Right renal cortex interstitium (tissue), 3 donors: ENCODE results near the gene C6orf58. TPM values are rescaled to one million over a fixed set of nuclear protein-coding genes. Genes with fewer than 3 reads are reported as not detected.
A peak's percentile ranks its signal among the peaks of the same experiment; 100 is the strongest.
"Not testable (repeated sequence)": the region's sequence is repeated elsewhere in the genome, so short reads cannot be mapped to it uniquely, and the experiment has no call there.

Source experiments
- DNase-seq, 3 donors: peaks; one replicate each; pipeline ENCODE4 v3.0.0-alpha.2; 2013; ENCODE audit warnings: low read depth in 3 of 3, low spot score in 2 of 3
- polyA plus RNA-seq, 3 donors: library from polyadenylated mRNA; unstranded; fragments of 120-200 nt; gene quantifications; one replicate each; pipeline ENCODE4 v1.2.1, GENCODE V29; 2013; ENCODE audit not compliant: insufficient read length in 3 of 3

Gene C6orf58
- polyA plus RNA-seq, 3 donors = 0.82 to 2.1 (median 1.3) TPM

DNA sequence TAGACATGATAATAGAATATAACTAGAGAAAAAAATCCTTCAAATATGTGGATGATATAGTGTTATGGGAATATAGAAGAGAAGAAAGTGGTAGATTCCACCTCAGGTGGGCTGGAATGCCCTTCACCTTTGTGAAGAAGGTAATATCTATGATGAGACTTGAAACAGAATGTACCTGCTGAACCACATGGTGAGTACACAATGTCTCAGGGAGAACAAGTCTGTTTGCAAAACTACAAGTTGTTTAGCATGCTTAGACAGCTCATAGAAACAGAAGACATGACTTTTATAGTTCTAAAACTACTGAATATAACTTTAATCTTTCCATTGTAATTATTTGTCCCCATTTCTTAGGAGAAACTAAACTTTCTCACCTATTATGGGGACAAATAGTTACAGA lies 12.2 kb downstream of the C6orf58 start:
- DNase-seq = no peak

DNA sequence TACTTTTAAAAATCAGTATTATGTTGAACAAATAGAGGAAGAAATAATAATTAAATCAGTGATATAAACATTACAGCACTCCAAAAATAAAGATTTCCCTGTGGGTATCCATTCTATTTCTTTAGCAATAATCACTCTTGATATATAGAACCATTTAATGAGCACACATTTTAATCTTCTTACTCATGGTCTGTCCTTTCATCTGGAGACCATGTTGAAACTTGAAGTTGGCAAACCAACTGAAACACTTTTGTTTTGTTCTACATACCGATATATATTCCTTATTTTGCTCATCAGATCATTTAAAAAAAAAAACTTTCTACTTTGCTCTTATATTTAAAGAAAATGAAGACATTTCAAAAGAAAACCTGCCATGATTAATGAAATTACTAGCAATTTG lies 13.4 kb downstream of the C6orf58 start:
- no peak for DNase-seq

DNA sequence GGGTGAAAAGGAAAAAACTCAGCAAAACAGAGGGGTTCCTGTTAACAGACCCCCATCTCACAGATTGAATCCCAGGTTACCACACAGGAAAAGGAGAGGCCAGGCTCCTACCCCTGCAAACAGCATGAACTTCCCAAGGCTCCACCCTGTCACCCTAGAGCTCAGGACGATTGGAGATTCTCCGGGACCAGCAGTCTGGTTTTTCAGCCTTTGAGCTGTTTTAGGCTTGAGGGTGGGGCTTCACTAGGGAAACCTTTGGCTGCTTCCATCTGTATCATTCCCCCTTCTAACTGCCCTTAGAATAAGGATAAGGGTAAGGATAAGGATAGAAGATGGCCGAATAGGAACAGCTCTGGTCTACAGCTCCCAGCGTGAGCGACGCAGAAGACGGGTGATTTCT lies 16.0 kb downstream of the C6orf58 start:
- DNase-seq = no peak

DNA sequence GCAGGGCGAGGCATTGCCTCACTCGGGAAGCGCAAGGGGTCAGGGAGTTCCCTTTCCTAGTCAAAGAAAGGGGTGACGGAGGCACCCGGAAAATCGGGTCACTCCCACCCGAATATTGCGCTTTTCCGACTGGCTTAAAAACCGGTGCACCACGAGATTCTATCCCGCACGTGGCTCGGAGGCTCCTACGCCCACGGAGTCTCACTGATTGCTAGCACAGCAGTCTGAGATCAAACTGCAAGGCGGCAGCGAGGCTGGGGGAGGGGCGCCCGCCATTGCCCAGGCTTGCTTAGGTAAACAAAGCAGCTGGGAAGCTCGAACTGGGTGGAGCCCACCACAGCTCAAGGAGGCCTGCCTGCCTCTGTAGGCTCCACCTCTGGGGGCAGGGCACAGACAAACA lies 16.5 kb downstream of the C6orf58 start:
- DNase-seq = not testable (repeated sequence)

DNA sequence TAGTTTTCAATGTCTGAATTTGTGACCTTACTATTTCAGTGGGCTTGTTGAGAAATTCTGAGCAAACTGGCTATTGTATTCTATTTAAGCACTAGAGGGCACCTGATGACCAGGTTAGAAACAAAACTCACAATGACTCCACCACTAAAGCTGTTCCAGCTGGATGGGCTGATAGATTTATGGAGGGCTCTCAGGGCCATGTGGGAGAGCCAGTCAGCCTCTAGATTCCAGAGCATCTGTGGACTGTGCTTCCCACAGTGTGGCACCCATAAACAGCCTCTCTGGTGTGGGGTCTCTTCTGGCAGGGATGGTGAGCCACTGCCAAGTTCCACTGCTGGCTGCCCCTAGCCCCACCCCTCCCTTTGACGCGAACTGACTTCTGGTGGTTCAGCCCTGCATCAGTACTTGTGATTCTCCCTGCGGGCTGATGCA lies 29.2 kb downstream of the C6orf58 start:
- peak; percentile 25 to 47 (median 32) for DNase-seq

DNA sequence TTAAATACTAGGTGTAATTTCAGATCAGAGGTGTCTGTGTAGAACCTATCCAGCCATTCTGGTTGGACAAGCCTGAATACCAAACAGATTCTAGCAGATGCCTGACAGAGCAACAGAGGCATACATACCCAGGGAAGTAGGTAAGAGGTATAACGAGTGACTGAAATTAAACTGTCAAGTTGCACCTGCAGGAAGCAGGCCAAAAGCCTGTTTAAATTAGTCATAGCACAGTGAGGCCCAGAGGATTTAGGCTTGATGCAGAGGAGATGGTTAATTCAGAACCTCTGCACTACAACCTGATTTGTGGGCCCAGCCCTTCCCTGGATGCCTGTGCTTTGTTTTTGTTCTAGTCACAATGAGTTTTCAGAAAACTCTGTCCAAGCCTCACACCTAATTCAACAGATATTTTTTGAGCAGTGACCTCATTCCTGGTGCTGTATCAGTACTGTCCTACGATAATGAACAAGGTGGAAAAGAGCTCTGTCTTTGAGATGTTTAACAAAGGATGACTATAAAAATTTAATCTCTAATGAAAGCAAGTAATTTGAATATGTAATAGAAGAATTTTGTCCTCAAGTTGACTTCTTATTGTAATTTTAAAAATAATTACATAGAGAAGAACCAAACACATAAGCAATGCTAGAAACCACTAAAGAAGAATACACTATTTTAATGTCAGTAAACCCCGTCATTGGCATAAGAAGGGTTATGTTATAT lies 31.7 kb downstream of the C6orf58 start:
- no peak for DNase-seq

DNA sequence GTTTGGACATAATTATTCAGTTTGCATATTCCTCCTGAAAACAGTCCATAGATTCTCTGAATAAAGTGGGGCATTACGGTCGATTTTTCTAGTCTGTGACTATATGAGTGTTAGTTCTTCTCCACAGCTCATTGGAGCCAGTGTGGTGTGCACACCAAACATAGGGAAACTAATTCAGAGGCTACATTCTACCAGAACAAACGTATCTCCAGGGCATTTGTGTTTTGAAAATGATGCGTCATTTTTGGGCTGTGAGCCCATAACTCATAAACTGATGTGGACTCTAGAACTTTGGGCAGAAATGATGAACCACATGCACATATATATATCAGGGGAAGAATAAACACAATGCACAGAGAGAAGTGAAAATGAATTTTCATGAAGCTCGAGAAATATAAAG lies 41.8 kb downstream of the C6orf58 start:
- no peak for DNase-seq

DNA sequence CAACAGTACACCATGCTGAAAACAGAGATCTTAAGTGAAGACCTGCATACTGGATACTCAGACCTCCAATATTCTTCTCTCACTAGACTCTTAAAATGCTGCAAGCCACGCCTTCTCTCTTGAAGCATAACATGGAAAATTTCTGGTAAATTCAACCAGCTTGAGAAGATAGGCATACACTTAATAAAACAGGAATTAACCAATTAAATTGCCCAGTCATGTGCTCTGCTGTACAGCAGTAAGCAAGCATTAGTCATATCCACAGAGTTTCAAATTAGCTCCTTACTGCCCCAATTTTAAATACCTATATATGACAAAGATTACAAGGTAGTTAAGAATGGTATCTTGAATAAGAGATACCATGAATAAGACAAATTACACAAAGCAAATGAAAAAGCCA lies 53.8 kb downstream of the C6orf58 start:
- no peak for DNase-seq

DNA sequence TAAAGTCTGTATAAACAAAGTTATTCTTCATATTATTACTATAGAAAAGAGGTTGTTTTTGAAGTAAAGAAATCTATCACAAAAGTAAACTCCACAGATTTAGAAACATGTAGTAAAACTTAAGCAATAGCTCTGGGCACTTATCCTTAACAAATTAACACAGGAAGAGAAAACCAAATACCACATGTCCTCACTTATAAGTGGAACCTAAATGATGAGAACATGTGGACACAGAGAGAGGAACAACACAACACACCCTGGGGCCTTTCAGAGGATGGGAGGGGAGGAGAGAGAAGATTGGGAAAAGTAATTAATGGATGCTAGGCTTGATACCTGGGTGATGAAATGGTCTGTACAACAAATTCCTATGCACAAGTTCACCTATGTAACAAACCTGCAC lies 57.2 kb downstream of the C6orf58 start:
- no peak for DNase-seq

DNA sequence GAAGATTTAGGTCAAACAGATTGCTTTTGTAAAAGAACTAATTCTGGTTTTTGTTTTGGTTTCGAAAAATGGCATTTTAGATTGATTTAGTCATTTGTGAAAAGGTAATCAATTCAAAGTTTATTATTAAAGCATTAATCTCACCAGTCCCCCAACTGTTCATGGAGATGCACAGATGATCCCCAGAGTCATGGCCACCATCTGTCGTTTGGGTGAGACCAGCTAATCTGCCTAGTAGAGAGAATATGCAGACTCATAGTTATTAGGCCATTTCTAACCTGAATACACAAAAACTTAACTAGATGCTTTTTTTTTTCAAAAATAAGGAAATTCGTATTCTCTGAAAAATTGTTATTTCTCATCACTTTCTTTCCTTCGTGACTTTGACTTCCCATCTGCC lies 58.1 kb downstream of the C6orf58 start:
- DNase-seq = no peak

DNA sequence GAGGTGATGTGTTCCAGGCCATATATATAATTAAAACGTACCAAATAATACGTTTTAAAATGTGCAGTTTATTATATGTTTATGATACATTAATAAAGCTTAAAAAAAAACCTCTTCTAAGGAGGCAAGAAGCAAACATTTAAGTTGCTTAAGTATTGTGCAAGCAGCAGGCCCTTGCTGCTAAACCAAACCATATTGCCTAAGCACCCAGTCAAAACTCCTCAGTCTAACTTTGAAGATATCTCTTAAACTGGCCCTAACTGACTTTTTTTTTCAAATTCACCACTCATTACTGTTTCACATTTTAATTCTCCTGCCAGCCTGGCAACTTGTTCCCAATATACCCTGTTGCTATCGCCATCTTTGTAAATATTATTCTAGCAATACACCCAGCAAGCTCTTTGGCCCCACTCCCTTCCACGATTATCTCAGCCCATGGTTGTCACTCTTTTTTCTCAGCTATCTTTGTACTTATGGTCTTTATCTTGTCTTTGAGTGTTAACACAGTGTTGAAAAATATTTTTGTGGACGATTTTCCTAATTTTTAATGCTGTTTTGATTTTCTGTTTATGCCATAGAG lies 60.9 kb downstream of the C6orf58 start:
- DNase-seq = no peak

Other genes with a start within 250 kb of the C6orf58 start
- 10 to 100 TPM; 86.8 to 94.5 (median 89.2) TPM for gene ECHDC1, start 233.6 kb upstream of the C6orf58 start, polyA plus RNA-seq
- gene KIAA0408, start 117.8 kb upstream of the C6orf58 start, polyA plus RNA-seq = 1 to 10 TPM; 4.1 to 5.8 (median 4.3) TPM